Stimulated activated CD4-positive, alpha-beta T cell treated with anti-CD3 and anti-CD28 coated beads, Interleukin-4, amount 100 ng/mL, for 24 hours (primary cell): Measurements from ENCODE around the gene CREB3L2.
"Not testable (repeated sequence)": the region's sequence is repeated elsewhere in the genome, so short reads cannot be mapped to it uniquely, and the experiment has no call there.

ENCODE experiments used
- DNase-seq: peaks from one replicate; pipeline ENCODE4 v3.0.0-alpha.2; 2020

The CREB3L2 gene

GRCh38 chr7:137987018-137987349 is 14.9 kb downstream of the CREB3L2 start:
- no peak for DNase-seq

- DNase-seq, result no peak
Measured at GRCh38 chr7:137986252-137987017, 15.5 kb downstream of the CREB3L2 start.

GRCh38 chr7:137985897-137986251 is 16.0 kb downstream of the CREB3L2 start:
- no peak for DNase-seq

- no peak for DNase-seq
Measured at GRCh38 chr7:137985253-137985896, 16.5 kb downstream of the CREB3L2 start.

- DNase-seq, result no peak
Measured at GRCh38 chr7:137984181-137985041, 17.5 kb downstream of the CREB3L2 start.

- no peak for DNase-seq
Measured at GRCh38 chr7:137983323-137984008, 18.4 kb downstream of the CREB3L2 start.

- not testable (repeated sequence) for DNase-seq
Measured at GRCh38 chr7:137982394-137982793, 19.5 kb downstream of the CREB3L2 start.

GRCh38 chr7:137981668-137982067 is 20.2 kb downstream of the CREB3L2 start:
- no peak for DNase-seq

- DNase-seq, result no peak
Measured at GRCh38 chr7:137981175-137981574, 20.7 kb downstream of the CREB3L2 start.

- DNase-seq, result no peak
Measured at GRCh38 chr7:137980308-137980707, 21.6 kb downstream of the CREB3L2 start.

GRCh38 chr7:137978464-137979237 is 23.2 kb downstream of the CREB3L2 start:
- no peak for DNase-seq

GRCh38 chr7:137977173-137977572 is 24.7 kb downstream of the CREB3L2 start:
- no peak for DNase-seq

GRCh38 chr7:137976696-137977095 is 25.2 kb downstream of the CREB3L2 start:
- no peak for DNase-seq

- DNase-seq, result no peak
Measured at GRCh38 chr7:137976232-137976631, 25.7 kb downstream of the CREB3L2 start.

- DNase-seq, result no peak
Measured at GRCh38 chr7:137975768-137976167, 26.1 kb downstream of the CREB3L2 start.

- no peak for DNase-seq
Measured at GRCh38 chr7:137975221-137975620, 26.7 kb downstream of the CREB3L2 start.

- no peak for DNase-seq
Measured at GRCh38 chr7:137974766-137975165, 27.1 kb downstream of the CREB3L2 start.

- DNase-seq, result no peak
Measured at GRCh38 chr7:137970253-137970975, 31.5 kb downstream of the CREB3L2 start.

- no peak for DNase-seq
Measured at GRCh38 chr7:137969828-137970227, 32.1 kb downstream of the CREB3L2 start.

GRCh38 chr7:137968890-137969289 is 33.0 kb downstream of the CREB3L2 start:
- no peak for DNase-seq

- DNase-seq, result not testable (repeated sequence)
Measured at GRCh38 chr7:137968339-137968738, 33.5 kb downstream of the CREB3L2 start.
